Calu3 (cell line): ENCODE data around the gene GCN1. TPM values are rescaled to one million over a fixed set of nuclear protein-coding genes. Genes with fewer than 3 reads are reported as not detected.

Source experiments
- BruUV-seq: library from RNA; stranded (reverse); fragments of 400-500 nt; replicated peaks from 2 replicates; lab custom pipeline; 2021; lab: Mats Ljungman, UMichigan
- CTCF ChIA-PET: fragments of 300-600 bp; sonication (Branson Sonifier 250); formaldehyde crosslinking; loops from one replicate; lab custom pipeline; 2022; ENCODE audit warnings: antibody characterized with exemption; lab: Charles Lee
- DNase-seq: peaks from one replicate; pipeline ENCODE4 v3.0.0; 2022
- H3K27ac Mint-ChIP-seq: one replicate; pipeline ENCODE4 v1.8.0; 2022; ENCODE audit warnings: mixed read lengths; ENCODE audit not compliant: unreplicated experiment
- H3K27me3 Mint-ChIP-seq: one replicate; pipeline ENCODE4 v1.8.0; 2022; ENCODE audit warnings: mixed read lengths; ENCODE audit not compliant: unreplicated experiment
- H3K36me3 Mint-ChIP-seq: one replicate; pipeline ENCODE4 v1.8.0; 2022; ENCODE audit warnings: mild to moderate bottlenecking, moderate library complexity, mixed read lengths; ENCODE audit not compliant: insufficient read depth, unreplicated experiment
- H3K4me1 Mint-ChIP-seq: one replicate; pipeline ENCODE4 v1.8.0; 2022; ENCODE audit warnings: mild to moderate bottlenecking, low read depth, mixed read lengths; ENCODE audit not compliant: unreplicated experiment
- H3K4me3 Mint-ChIP-seq: one replicate; pipeline ENCODE4 v1.8.0; 2022; ENCODE audit warnings: mild to moderate bottlenecking, low read depth, moderate library complexity, mixed read lengths; ENCODE audit not compliant: unreplicated experiment
- H3K9me3 Mint-ChIP-seq: one replicate; pipeline ENCODE4 v1.8.0; 2022; ENCODE audit warnings: low read depth, mixed read lengths; ENCODE audit not compliant: unreplicated experiment
- CTCF ChIP-seq: fragments of 200-600 bp; IDR thresholded peaks from one replicate; pipeline ENCODE4 v1.8.0; 2022; ENCODE audit warnings: antibody characterized with exemption; ENCODE audit not compliant: unreplicated experiment
- intact Hi-C: fragments of 100-400 bp; cut with micrococcal nuclease; formaldehyde crosslinking; loops from one replicate; pipeline ENCODE4 v1.10.0; 2022; ENCODE audit not compliant: unreplicated experiment
- total RNA-seq: library from RNA; stranded (reverse); gene quantifications from 2 replicates; pipeline ENCODE4 v1.2.3, GENCODE V29; 2022

The GCN1 gene
- total RNA-seq, 1 experiment from 2014 or later: 168 TPM

- BruUV-seq: no TSS peak
Measured at GRCh38 chr12:120212301-120212700, 17.8 kb upstream of the GCN1 start.

DNA sequence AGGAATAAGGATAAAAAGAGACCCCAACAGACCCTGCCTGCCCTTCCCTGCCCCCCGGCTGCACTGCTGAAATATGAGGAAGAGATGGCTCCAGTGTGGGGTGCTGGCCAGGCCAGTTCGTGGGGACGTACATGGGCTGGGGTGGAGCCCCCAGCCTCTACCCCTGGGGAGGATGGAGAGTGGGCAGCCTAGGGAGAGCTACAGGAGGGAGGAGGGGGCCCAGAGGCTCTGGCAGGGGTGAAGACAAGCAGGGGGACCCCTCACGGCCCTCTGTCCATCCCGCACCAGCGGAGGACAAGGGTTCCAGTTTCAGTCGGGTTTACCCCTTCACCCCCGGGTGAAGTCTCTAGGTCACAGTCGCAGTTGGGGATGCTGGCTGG lies 17.4 kb upstream of the GCN1 start:
- Mint-ChIP-seq H3K27me3 (no peaks in the 10 kb centered on the region), H3K27ac (peak overlapping the region; percentile 14), H3K4me3 (no peak overlapping the region), H3K9me3 (no peaks in the 10 kb centered on the region), H3K36me3 (peaks cover 70% of the 10 kb centered on the region), H3K4me1 (no peaks in the 10 kb centered on the region)
- TF ChIP-seq CTCF: no peak
- no peak for DNase-seq
- CTCF ChIA-PET: no interaction called here
- no TSS peak for BruUV-seq
- intact Hi-C loops: no loop called here

More at GRCh38 chr12:120212301-120212700, 17.8 kb upstream of the GCN1 start:
- no peak for DNase-seq
- no peaks in the 10 kb centered on the region for H3K27me3 Mint-ChIP-seq
- intact Hi-C loops: no loop called here
- H3K9me3 Mint-ChIP-seq: no peaks in the 10 kb centered on the region
- H3K4me1 Mint-ChIP-seq: no peaks in the 10 kb centered on the region
- CTCF ChIA-PET: no interaction called here
- TF ChIP-seq CTCF: no peak
- H3K27ac Mint-ChIP-seq: no peak overlapping the region
- H3K4me3 Mint-ChIP-seq: no peak overlapping the region
- peaks cover 74% of the 10 kb centered on the region for H3K36me3 Mint-ChIP-seq

DNA sequence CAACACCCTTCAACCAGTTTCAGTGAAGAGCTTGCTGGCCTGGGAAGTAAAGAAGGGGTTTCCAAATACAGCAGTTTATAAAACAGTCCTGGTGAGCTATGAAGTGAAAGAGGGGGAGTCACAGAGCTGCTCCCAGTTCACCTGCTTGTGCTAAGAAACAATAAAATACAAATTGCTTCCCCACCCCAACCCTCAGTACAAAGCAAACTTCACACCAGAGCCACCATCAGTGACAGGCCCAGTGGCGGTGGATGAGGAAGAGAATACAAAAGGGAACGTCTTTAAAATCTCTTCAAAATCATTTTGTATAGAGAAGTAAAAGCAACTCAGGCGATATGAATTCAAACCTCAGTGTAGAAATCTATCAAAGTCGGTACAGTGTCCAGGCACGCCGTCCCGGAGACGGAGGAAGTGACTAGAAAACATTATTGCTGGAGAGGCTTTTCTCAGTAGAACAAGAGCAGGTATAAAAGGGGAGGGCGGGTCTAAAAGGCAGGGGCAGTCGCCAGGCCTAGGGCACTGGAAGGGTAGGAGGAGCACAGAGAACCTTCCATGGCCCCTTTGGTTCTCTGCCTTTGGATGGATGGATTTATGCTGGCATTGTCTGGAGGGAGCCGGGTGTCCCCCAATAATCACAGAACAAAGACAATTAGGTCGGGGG lies 16.9 kb upstream of the GCN1 start:
- no peak for TF ChIP-seq CTCF
- BruUV-seq: no TSS peak
- H3K4me1 Mint-ChIP-seq: no peaks in the 10 kb centered on the region
- H3K9me3 Mint-ChIP-seq: no peaks in the 10 kb centered on the region
- H3K36me3 Mint-ChIP-seq: peaks cover 67% of the 10 kb centered on the region
- H3K27ac Mint-ChIP-seq: peak overlapping the region; percentile 14
- no peak for DNase-seq
- CTCF ChIA-PET: interaction anchor here (0.8 kb wide), 1 partner anchor 17 kb away, joined by 3 read pairs; no protein-coding TSS in a partner anchor
- H3K4me3 Mint-ChIP-seq: no peak overlapping the region
- intact Hi-C loops: no loop called here
- H3K27me3 Mint-ChIP-seq: no peaks in the 10 kb centered on the region

DNA sequence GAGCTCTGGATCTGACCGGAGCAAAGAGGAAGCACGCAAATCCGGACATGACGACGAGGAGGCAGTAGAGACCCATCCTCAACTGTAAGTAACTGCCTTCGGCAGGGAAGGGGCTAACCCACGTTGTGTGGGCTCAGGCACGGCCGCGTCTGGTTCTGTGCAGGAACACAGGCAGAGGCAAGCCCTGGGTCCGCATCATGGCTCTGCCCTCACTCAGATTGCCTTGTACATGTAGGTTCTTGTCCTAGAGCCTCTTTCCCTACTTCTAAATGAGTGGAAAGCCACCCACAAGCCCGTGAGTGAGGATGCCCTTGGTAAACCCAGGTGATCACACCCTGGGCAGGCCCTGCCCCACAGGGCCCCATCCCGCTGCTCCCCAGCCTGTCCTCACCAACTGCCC lies 15.3 kb upstream of the GCN1 start:
- H3K4me1 Mint-ChIP-seq: no peaks in the 10 kb centered on the region
- H3K27ac Mint-ChIP-seq: no peak overlapping the region
- intact Hi-C loops: no loop called here
- CTCF ChIA-PET: interaction anchor here (1.0 kb wide), 1 partner anchor 9 kb away, joined by 3 read pairs; the partner anchor contains the start of gene RPLP0
- H3K9me3 Mint-ChIP-seq: no peaks in the 10 kb centered on the region
- no peak for TF ChIP-seq CTCF
- peaks cover 59% of the 10 kb centered on the region for H3K36me3 Mint-ChIP-seq
- no peak overlapping the region for H3K4me3 Mint-ChIP-seq
- no peak for DNase-seq
- BruUV-seq: no TSS peak
- no peaks in the 10 kb centered on the region for H3K27me3 Mint-ChIP-seq
